SK-N-SH treated with all-trans-retinoic acid at 6 μM for 48 hours (cell line): ENCODE measurements around the gene FAM13B.
A peak's percentile ranks its signal among the peaks of the same experiment; 100 is the strongest.

Experiments
- ARNTL ChIP-seq: fragments of 450-650 bp; formaldehyde crosslinking; IDR thresholded peaks from 2 replicates; pipeline ENCODE4 v1.5.0; 2020; ENCODE audit warnings: low read depth, mild to moderate bottlenecking, moderate library complexity, borderline replicate concordance
- BACH2 ChIP-seq: fragments of 250-450 bp; sonication (Bioruptor Pico); IDR thresholded peaks from 2 replicates; pipeline ENCODE4 v1.9.0; 2021; ENCODE audit warnings: mild to moderate bottlenecking, borderline replicate concordance
- CREB5 ChIP-seq: fragments of 250-450 bp; sonication (Bioruptor Pico); IDR thresholded peaks from 2 replicates; pipeline ENCODE4 v1.5.1; 2020; ENCODE audit warnings: low read depth, mild to moderate bottlenecking, moderate library complexity
- CSRNP3 ChIP-seq: fragments of 250-450 bp; sonication (Bioruptor Pico); IDR thresholded peaks from 2 replicates; pipeline ENCODE4 v1.5.1; 2021; ENCODE audit warnings: mild to moderate bottlenecking, moderate library complexity
- GLIS3 ChIP-seq: fragments of 250-450 bp; sonication (Bioruptor Pico); IDR thresholded peaks from 2 replicates; pipeline ENCODE4 v1.5.0; 2020; ENCODE audit warnings: mild to moderate bottlenecking, moderate library complexity
- ISL1 ChIP-seq: fragments of 250-450 bp; sonication (Bioruptor Pico); IDR thresholded peaks from 2 replicates; pipeline ENCODE4 v2.1.2; 2022; ENCODE audit warnings: mild to moderate bottlenecking, moderate library complexity
- OSR1 ChIP-seq: fragments of 250-450 bp; sonication (Bioruptor Pico); IDR thresholded peaks from 2 replicates; pipeline ENCODE4 v1.8.0; 2022; ENCODE audit warnings: moderate library complexity, mild to moderate bottlenecking, inconsistent platforms
- RARB ChIP-seq: fragments of 250-450 bp; sonication (Bioruptor Pico); IDR thresholded peaks from 2 replicates; pipeline ENCODE4 v1.8.0; 2021; ENCODE audit warnings: mild to moderate bottlenecking, moderate library complexity
- TOX ChIP-seq: fragments of 250-450 bp; sonication (Bioruptor Pico); IDR thresholded peaks from 2 replicates; pipeline ENCODE4 v1.8.0; 2021; ENCODE audit warnings: mild to moderate bottlenecking, moderate library complexity, borderline replicate concordance
- ZC3H10 ChIP-seq: fragments of 250-450 bp; sonication (Bioruptor Pico); IDR thresholded peaks from 2 replicates; pipeline ENCODE4 v1.5.1; 2021; ENCODE audit warnings: mild to moderate bottlenecking, moderate library complexity
- ZFP3 ChIP-seq: fragments of 250-450 bp; sonication (Bioruptor Pico); IDR thresholded peaks from 2 replicates; pipeline ENCODE4 v1.5.0; 2020; ENCODE audit warnings: mild to moderate bottlenecking, moderate library complexity
- ZFP30 ChIP-seq: fragments of 450-650 bp; formaldehyde crosslinking; IDR thresholded peaks from 2 replicates; pipeline ENCODE4 v1.5.0; 2022; ENCODE audit warnings: mild to moderate bottlenecking, moderate library complexity
- ZNF565 ChIP-seq: fragments of 450-650 bp; formaldehyde crosslinking; conservative IDR thresholded peaks from 2 replicates; pipeline ENCODE4 v1.5.0; 2020; ENCODE audit warnings: low read depth, mild to moderate bottlenecking, moderate library complexity
- TF ChIP-seq, protein P1 (sequence below): fragments of 250-450 bp; sonication (Bioruptor Pico); IDR thresholded peaks from 2 replicates; pipeline ENCODE4 v1.8.0; 2020; ENCODE audit warnings: mild to moderate bottlenecking, moderate library complexity, borderline replicate concordance

- TF ChIP-seq ZNF565 (CRISPR knock-in tag) (no peak), ARNTL (CRISPR knock-in tag) (no peak), CREB5 (CRISPR knock-in tag) (no peak), BACH2 (CRISPR knock-in tag) (no peak), ZC3H10 (CRISPR knock-in tag) (no peak), RARB (CRISPR knock-in tag) (no peak), ISL1 (CRISPR knock-in tag) (0 out of 2 replicates have a peak, but pooled peaks have one; percentile 8), CSRNP3 (CRISPR knock-in tag) (no peak), GLIS3 (CRISPR knock-in tag) (no peak), TOX (CRISPR knock-in tag) (no peak), ZFP3 (CRISPR knock-in tag) (no peak), ZFP30 (CRISPR knock-in tag) (no peak), OSR1 (CRISPR knock-in tag) (no peak)
- TF ChIP-seq, protein P1, sequence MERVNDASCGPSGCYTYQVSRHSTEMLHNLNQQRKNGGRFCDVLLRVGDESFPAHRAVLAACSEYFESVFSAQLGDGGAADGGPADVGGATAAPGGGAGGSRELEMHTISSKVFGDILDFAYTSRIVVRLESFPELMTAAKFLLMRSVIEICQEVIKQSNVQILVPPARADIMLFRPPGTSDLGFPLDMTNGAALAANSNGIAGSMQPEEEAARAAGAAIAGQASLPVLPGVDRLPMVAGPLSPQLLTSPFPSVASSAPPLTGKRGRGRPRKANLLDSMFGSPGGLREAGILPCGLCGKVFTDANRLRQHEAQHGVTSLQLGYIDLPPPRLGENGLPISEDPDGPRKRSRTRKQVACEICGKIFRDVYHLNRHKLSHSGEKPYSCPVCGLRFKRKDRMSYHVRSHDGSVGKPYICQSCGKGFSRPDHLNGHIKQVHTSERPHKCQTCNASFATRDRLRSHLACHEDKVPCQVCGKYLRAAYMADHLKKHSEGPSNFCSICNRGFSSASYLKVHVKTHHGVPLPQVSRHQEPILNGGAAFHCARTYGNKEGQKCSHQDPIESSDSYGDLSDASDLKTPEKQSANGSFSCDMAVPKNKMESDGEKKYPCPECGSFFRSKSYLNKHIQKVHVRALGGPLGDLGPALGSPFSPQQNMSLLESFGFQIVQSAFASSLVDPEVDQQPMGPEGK (CRISPR knock-in tag) = no peak
These were observed 32.7 kb downstream of the FAM13B start for GRCh38 chr5:138000102-138000723.
